Gastroesophageal sphincter (tissue), 3 donors: Measurements from ENCODE around the gene CENPL.

Experiments
- CTCF ChIP-seq, 4 experiments: fragments of 200-600 bp in 2 of 4; fragments of 450-650 bp in 2 of 4; sonication (generic) in 1 of 4; IDR thresholded peaks; one replicate each; pipeline ENCODE4 v1.5.1; 2017 to 2019; ENCODE audit warnings: antibody characterized with exemption in 4 of 4, mild to moderate bottlenecking in 2 of 4, moderate library complexity in 2 of 4
- EP300 ChIP-seq: sonication (generic); formaldehyde crosslinking; IDR thresholded peaks from one replicate; pipeline ENCODE4 v1.6.1; 2017; ENCODE audit warnings: antibody characterized with exemption, mild to moderate bottlenecking
- POLR2A ChIP-seq, 2 donors: fragments of 450-650 bp; IDR thresholded peaks; one replicate each; pipeline ENCODE4 v1.6.1; 2017; ENCODE audit warnings: antibody characterized with exemption in 2 of 2, mild to moderate bottlenecking in 2 of 2, moderate library complexity in 1 of 2
- POLR2AphosphoS5 ChIP-seq: sonication (generic); formaldehyde crosslinking; IDR thresholded peaks from one replicate; pipeline ENCODE4 v1.6.1; 2017; ENCODE audit warnings: antibody characterized with exemption

- TF ChIP-seq CTCF (IDR thresholded peaks at IDR 0.05) (no peak), POLR2A (IDR thresholded peaks at IDR 0.05) (no peak), POLR2AphosphoS5 (no peak), EP300 (no peak)
Measured at GRCh38 chr1:173861731-173862145, 37.1 kb upstream of the CENPL start.
